GM19351 (cell line): ENCODE measurements around the gene TMPRSS11A.

Experiments used
- ATAC-seq: cut with Tn5 transposase; IDR thresholded peaks from one replicate; pipeline ENCODE4 v1.9.1; 2021; ENCODE audit warnings: mild to moderate bottlenecking, moderate library complexity; ENCODE audit not compliant: unreplicated experiment

TMPRSS11A gene

GRCh38 chr4:67915400-67915966 lies 47.8 kb downstream of the TMPRSS11A start:
- ATAC-seq, result no peak

- no peak for ATAC-seq
Observed at GRCh38 chr4:67912080-67912479, 51.2 kb downstream of the TMPRSS11A start.

GRCh38 chr4:67911638-67912037 lies 51.7 kb downstream of the TMPRSS11A start:
- no peak for ATAC-seq

- ATAC-seq, result no peak
Observed at GRCh38 chr4:67911141-67911540, 52.2 kb downstream of the TMPRSS11A start.

DNA sequence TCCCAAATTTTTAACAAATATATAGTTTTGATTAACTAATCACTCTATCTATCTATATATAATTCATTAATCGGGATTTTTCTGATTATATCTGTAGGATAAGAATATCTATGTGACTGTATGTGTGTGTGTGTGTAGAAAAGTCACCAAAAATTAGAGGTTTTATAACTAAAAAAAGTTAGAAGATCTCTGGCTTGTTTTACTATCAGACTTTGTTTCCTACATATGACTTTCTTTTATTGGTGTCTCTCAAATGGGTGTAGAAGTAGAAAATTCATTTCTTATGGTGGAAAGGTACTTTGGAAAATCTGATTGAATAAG lies 52.7 kb downstream of the TMPRSS11A start:
- ATAC-seq, result no peak

- peak; percentile 64 for ATAC-seq
Observed at GRCh38 chr4:67909905-67910584, 53.2 kb downstream of the TMPRSS11A start.

DNA sequence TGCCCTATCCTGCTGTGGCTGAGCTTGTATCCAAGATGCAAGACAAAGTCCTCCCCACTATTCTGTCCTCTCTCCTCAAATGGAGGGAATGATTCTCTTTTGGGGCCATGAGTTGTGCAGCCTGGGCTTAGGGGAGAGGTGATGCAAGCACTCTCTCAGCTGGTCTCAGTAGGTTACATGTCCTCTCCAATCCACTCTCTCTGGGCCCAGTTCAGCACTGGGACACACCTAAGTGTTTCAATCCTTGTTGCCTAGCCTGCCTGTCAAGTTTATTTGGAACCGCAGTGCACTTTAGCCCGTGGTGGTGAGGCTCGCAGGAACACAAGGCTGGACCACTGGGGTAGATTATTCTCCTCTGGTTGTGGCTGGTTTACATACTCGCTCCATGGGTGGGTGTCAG lies 55.6 kb downstream of the TMPRSS11A start:
- ATAC-seq, result no peak

- ATAC-seq, result no peak
Observed at GRCh38 chr4:67899096-67899495, 64.2 kb downstream of the TMPRSS11A start.

- ATAC-seq, result no peak
Observed at GRCh38 chr4:67897686-67898085, 65.6 kb downstream of the TMPRSS11A start.

DNA sequence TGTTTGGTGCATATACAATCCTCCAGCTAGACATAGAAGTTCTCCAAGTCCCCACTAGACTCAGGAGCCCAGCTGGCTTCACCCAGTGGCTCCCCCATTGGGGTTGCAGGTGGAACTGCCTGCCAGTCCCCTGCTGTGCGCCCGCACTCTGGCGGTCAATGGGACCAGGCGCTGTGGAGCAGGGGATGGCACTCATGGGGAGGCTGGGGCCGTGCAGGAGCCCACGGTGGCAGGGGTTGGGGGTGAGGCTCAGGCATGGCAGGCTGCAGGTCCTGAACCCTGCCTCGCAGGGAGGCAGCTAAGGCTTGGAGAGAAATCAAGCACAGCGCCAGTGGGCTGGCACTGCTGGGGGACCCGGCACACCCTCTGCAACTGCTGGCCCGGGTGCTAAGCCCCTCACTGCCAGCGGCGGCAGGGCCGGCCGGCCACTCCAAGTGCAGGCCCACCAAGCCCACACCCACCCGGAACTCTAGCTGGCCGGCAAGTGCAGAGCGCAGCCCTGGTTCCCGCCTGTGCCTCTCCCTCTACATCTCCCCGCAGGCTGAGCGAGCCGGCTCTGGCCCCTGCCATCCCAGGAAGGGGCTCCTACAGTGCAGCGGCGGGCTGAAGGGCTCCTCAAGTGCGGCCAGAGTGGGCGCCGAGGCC lies 66.8 kb downstream of the TMPRSS11A start:
- ATAC-seq, result no peak

- ATAC-seq, result no peak
Observed at GRCh38 chr4:67894659-67895058, 68.6 kb downstream of the TMPRSS11A start.

GRCh38 chr4:67892905-67893304 lies 70.4 kb downstream of the TMPRSS11A start:
- ATAC-seq, result no peak

GRCh38 chr4:67892253-67892652 lies 71.0 kb downstream of the TMPRSS11A start:
- ATAC-seq, result no peak

DNA sequence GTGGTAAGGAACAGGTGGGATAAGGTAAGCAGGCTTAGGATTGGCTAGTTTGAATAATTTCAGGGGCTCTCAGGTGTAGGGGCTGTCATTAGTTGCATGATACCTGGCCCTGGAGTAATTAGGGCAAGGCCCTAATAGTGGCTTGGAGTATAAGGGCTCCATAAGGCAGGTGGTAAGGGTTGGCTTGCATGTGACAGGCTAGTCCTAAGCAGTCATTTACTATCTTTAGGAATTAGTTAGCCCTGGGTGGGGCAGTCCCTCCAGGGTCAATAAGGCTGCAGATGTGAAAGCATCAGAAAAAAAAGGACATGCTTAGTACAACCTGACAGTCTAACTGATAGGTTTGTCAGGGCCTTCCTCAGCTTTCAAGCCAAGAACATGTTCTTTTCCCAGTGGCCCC lies 71.6 kb downstream of the TMPRSS11A start:
- no peak for ATAC-seq

GRCh38 chr4:67886281-67886680 lies 77.0 kb downstream of the TMPRSS11A start:
- ATAC-seq, result no peak

DNA sequence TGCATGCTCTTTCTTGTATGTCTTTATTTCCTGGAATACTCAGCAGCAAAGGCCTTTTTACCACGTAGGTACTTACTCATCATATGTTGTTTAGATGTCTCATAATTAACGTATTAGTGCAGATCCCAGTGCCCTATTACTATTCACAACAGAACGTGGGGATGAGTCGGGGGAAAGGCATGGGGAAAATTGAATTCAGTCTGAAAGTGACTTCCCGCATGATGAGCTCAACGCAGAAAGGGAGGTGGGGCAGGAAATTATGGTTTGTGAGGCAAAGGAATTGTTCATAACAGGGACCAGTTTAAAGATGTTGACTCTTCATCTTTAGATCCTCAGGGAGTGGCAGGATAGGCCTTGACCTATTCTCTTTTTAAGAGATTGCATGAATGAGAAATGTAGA lies 77.5 kb downstream of the TMPRSS11A start:
- no peak for ATAC-seq

DNA sequence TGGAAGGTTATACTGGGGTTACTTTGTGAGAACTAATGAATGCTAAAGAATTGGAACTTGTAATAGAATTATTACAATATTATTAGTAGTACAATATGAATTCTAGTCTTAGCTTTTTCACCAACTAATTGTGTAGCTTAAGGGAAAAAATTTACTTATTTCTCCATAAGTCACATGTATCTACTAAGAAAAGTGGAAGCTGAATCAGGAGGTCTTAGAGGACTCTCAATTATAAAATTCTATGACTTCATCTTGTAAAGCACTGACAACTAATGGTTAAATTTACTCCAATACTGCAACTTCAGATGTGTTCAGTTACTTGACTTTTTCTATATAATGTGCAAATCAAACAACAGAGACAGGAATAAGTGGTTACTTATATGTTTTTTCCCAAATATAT lies 78.6 kb downstream of the TMPRSS11A start:
- no peak for ATAC-seq

GRCh38 chr4:67883902-67884301 lies 79.4 kb downstream of the TMPRSS11A start, which contains the start of gene TMPRSS11D:
TSS of gene TMPRSS11D (minus strand) at chr4:67884002. CDS start at chr4:67883933, 69 bp downstream.
- ATAC-seq, result no peak

DNA sequence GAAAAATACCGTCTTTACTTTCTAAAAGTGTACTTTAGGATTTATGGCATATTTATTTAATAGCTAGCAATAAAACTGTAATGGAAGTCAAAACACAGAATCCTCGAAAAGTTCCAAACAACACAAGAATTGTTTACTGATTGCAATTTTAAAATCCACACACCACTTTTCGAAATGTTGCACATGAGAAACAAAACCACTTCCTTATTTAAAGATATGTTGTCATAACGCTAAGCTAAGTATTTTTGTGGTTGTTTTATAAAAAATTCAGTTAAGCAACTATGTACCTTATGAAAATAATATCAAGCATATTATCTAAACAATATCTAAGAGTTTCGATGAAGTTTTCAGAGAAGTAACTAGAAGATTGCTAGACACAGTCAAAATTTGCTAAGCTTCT lies 79.8 kb downstream of the TMPRSS11A start:
- ATAC-seq, result no peak

DNA sequence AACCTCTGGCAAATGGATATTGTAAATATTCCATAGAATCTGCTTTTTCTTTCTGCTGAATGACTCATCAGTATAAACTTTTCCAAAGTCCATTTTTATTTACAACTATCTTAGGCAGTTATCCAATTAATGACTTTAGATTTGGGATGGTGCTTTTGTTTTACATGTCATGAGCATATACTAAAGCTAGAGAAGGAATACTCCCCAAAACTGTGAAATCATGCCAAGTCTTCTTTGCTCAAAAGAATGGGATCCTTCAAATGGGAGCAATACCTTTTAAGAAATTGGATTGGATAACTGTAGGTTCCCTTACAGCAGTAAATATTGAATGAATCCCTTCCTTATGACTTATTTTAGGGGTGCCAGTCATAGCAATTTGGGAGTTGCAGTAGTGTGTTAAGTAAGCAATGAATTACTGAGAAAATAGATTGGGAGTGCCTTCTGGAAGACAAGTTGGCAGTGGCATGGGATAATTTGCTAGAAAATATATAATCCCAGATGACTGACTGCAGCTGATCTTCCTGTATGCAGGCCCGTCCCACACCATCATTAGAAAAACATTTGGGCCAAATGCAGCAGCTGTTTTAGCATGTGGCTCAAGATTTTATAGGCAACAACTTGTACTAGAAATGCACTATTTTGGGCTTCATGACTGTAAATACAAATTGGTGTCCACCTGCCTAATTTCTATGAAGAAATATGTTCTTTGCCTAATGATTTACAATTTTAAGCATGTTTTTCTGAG lies 82.3 kb downstream of the TMPRSS11A start:
- no peak for ATAC-seq

- no peak for ATAC-seq
Observed at GRCh38 chr4:67879486-67879885, 83.8 kb downstream of the TMPRSS11A start.

- no peak for ATAC-seq
Observed at GRCh38 chr4:67877086-67877485, 86.2 kb downstream of the TMPRSS11A start.
